ENCODE results near the gene CHST11.
"Not testable (repeated sequence)": the region's sequence is repeated elsewhere in the genome, so short reads cannot be mapped to it uniquely, and the experiment has no call there.

CHST11 gene

DNA sequence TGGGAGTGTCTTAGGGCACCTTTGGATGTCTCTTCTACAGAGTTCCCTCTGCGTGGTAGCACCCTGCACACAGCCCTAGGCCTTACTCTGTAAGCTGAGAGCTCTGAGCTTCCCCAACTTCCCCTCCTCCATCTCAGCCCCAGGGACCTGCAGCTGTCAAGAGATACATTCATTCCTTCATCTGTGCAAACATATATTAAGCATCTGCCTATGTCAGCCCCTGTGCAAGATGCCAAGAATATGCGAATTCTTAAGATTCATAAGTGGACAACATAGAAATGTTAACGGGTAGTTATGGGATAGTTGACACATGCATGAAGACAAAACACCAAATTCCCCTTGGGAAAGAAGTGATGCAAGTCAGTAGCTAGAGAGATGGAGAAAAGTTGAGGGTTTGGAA lies 310.5 kb downstream of the CHST11 start:
- DNase-seq (ENCODE audit: low read depth), result no peak

GRCh38 chr12:104768033-104768432 lies 311.3 kb downstream of the CHST11 start:
- DNase-seq (ENCODE audit: low read depth), result no peak

GRCh38 chr12:104769144-104769561 lies 312.4 kb downstream of the CHST11 start:
- DNase-seq (ENCODE audit: low read depth), result no peak

DNA sequence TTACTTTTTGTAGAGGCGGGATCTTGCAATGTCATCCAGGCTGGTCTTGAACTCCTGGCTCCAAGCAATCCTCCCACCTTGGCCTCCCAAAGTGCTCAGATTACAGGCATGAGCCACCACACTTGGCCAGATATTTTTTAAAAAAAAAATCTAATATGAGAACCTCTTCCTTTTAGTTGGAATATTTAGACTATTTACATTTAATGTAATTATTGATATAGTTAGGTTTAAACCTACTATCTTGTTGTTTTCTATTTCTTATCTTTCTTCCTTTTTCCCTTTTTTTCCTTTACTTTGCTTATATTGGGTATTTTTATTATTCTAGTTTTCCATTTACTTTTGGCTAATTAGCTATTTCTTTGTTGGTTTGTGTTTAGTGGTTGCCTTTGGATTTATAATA lies 315.6 kb downstream of the CHST11 start:
- DNase-seq (ENCODE audit: low read depth), result no peak

DNA sequence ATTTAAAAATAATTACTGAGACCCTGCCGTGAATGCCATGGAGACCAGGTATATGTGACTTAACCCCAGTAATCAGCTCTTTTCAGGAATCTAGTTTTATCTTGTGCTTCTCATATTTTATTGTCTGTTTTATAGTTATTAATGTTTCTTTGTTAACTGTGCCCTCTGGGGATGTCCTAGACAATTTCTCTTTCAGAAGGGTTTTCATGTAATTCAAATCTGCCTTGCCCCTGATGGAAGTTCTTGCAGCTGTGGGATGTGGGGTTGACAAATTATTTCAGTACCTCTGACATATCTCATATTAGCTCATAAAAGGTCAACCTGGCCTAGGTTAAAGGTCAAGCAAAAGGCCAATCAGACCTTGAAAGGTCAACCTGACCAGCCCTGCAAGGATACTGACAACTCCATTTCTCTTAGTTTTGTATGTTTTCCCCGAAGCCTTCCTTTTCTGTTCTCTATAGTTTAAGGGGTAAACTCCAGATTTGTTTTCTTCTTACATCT lies 319.0 kb downstream of the CHST11 start:
- DNase-seq (ENCODE audit: low read depth), result no peak

DNA sequence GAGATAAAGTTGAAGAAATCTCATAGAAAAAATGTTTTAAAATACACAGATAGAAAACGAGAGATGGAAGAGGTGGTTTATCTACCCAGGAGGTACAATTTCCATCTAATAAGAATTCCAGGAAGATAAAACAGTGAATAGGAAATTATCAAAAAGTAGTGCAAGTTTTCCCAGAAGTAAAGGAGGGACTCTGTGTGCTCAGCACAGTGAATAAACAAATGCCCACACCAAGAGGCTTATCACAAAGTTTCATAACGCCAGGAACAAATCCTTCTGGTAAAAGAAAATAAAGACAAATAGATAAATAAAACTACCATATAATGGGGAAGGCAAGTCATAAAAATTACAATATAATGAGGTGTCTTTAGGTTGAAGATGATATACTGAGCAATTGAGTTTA lies 322.4 kb downstream of the CHST11 start:
- no peak for DNase-seq (ENCODE audit: low read depth)

DNA sequence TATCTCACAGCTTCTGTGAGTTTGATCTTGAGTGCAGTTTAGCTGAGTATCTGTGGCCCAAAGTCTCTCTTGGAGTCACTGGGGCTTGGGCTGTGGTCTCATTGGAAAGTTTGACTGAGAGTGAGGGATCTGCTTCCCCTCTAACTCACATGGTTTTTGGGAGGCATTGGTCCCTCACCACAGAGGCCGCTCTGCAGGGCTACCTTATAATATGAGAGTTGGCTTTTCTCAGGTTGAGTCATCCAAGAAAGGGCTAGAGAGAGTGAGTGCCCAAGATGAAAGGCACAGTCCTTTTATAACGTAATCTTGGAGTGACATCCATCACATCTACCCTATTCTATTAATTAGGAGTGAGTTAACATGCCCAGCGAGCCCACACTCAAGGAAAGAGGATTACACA lies 325.5 kb downstream of the CHST11 start:
- no peak for DNase-seq (ENCODE audit: low read depth)

- DNase-seq (ENCODE audit: low read depth), result no peak
These were observed 327.8 kb downstream of the CHST11 start for GRCh38 chr12:104784592-104784991.

- no peak for DNase-seq (ENCODE audit: low read depth)
These were observed 329.1 kb downstream of the CHST11 start for GRCh38 chr12:104785886-104786285.

GRCh38 chr12:104786352-104786751 lies 329.6 kb downstream of the CHST11 start:
- DNase-seq (ENCODE audit: low read depth), result no peak

DNA sequence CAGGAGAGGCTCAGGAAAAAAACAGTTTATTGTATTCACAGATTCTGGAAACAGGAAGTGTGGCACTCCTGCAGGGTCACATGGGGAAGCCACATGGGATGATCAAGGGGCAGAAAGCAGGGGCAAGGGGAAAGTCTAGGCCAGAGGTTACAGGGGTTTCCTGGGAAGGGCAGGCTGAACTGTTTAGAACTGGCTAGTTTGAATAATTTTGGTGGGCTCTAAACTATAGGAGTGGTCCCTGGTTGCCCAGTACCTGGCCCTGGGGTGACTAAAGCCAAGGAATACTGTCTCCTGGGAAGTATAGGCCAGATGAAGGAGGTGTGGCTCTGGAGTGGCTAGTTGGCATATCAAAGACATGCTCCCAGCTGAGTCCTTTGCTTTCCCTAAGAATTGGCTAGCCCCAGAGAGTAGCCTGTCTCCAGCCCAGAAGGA lies 332.1 kb downstream of the CHST11 start:
- no peak for DNase-seq (ENCODE audit: low read depth)

DNA sequence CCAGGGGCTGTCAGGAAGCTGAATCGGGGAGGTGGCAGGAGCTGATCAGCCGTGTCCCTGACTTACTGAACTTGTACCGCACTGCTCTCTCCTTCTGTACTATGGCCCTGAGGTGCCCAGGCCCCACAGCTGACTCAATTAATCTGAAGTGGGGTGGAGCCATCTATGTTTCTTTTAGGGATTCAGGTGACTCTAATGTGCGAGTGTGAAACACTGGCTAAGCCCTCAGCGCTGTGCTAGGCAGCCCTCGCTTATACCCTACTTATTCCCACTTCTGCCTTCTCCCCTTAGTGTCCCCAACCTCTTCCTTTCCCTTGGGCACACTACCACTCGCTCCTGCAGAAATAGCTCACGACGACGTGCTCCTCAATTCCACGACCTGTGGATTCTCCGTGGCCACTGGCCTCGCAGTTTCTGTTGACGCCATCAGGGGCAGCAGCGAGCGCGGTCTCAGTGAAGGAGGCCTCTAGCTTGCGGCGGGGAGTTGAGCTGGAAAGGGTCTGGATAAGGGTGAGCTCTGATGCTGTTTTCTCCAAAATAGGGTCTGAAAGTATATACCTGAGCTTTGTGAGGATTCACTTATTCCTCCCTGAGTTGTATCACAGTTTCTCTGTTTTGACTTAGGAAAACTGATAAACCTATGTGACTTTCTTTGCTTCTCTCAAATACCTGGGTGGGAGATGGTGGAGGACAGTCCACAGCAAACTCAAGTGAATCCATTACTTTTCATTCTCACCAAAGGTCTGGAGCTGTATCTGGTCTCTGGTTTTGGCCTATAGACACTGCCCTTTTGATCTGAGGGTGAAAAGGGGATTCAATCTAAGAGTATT lies 333.8 kb downstream of the CHST11 start:
- peak; percentile 19 for DNase-seq (ENCODE audit: low read depth)

GRCh38 chr12:104792570-104792969 lies 335.8 kb downstream of the CHST11 start:
- no peak for DNase-seq (ENCODE audit: low read depth)

DNA sequence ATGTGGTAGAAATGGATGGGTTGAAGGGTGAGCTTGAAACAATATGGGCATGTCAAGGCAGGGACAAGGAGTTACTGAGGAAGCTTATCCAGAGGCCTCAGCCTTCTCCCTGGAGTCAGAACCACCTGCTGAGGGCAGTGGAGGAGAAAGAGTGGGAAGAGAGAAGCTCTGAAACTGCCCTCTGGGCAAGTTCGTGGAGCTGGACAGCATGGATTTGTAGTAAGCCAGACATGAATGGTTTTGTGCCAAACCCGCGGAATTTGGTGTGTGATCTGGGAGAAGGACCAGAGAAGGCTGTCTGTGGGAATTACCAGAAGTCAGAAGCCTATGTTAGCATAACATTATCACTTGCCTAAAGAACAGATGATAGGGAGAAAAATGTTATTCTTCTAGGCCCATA lies 336.5 kb downstream of the CHST11 start:
- DNase-seq (ENCODE audit: low read depth), result no peak

DNA sequence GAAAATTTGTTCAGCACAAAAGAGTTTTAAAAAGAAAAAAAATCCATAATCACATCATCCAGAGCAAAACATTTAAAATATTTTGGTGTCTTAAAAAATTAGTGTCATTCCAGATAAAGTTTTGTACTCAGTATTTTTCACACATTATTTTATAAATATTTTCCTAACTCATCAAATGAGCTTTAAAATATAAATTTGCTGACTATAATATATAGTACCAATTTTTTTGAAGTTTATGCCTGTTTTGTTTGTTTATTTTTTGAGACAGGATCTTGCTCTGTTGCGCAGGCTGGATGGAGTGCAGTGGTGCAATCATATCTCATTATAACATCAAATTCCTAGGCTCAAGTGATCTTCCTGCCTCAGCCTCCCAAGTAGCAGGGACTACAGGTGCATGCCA lies 337.2 kb downstream of the CHST11 start:
- DNase-seq (ENCODE audit: low read depth), result no peak

GRCh38 chr12:104796475-104796862 lies 339.7 kb downstream of the CHST11 start:
- no peak for DNase-seq (ENCODE audit: low read depth)

GRCh38 chr12:104799458-104799857 lies 342.7 kb downstream of the CHST11 start:
- no peak for DNase-seq (ENCODE audit: low read depth)

DNA sequence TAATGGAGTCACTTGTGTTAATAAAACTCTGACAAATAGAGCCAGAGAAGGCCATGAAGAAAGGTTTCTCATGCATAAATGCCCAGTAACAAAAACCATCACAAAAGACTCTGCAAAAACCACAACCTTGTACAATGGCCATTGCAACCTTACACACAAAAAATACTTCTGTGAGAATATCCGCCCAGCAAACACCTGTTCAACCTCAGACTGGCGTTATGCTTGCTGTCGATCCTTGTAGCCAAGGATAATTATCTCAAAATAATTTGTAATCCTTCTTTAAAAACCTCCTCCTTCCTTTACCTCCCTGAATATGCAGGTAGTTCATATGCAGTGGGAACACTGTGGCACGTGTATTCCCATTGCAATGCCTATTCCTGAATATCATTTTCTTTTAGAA lies 344.3 kb downstream of the CHST11 start:
- no peak for DNase-seq (ENCODE audit: low read depth)

DNA sequence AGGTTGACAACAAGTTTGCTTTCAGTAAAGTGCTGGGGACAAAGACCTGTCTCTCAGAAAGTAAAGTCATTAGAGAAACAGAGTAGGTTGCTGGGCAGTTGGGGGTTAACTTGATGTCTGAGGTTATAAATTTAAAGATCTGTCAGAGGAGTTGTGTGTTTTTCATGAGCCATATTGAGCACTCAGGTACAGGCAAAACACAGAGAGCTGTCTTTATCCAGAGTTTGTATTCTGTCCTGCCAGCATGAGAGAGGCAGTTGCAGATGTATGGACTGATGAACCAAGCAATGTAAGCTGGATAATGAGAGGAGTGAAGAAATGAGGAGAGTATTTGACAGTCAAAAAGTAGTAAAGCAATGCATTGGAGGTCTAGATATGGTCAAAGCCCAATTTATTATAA lies 344.7 kb downstream of the CHST11 start:
- DNase-seq (ENCODE audit: low read depth), result no peak

GRCh38 chr12:104802208-104802607 lies 345.5 kb downstream of the CHST11 start:
- no peak for DNase-seq (ENCODE audit: low read depth)

DNA sequence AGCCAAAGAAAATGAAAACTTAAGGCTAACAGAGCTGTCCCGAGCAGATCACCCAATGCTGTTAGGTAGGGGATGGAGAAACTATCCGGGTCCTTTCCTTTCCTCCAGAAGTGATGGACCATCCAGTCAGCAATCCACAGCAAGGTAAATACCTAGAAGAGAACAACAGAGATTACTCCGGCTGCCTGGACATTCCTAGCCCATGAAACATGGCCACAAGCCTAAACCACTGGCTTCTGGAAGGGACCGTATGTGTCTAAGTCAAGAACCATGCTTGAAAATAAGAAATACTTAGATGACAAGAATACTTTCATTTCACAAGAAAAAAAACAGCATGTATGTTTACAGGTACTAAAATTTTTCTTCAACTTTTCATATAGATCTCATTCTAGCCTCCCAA lies 348.4 kb downstream of the CHST11 start:
- no peak for DNase-seq (ENCODE audit: low read depth)

- DNase-seq (ENCODE audit: low read depth), result not testable (repeated sequence)
These were observed 349.4 kb downstream of the CHST11 start for GRCh38 chr12:104806194-104806593.

GRCh38 chr12:104809251-104809650 lies 352.5 kb downstream of the CHST11 start:
- DNase-seq (ENCODE audit: low read depth), result no peak
